GM12892 (cell line): ENCODE results near the gene UPK3A.
A peak's percentile ranks its signal among the peaks of the same experiment; 100 is the strongest.

Experiments used
- DNase-seq: peaks from one replicate; pipeline ENCODE4 v3.0.0; 2011; ENCODE audit not compliant: insufficient read length
- FAIRE-seq: peaks from 2 replicates; lab custom pipeline; 2011; peaks lifted over from hg19 to GRCh38; lab: Jason Lieb, UNC
- POLR2A ChIP-seq: IDR thresholded peaks from 2 replicates; pipeline ENCODE4 v1.6.1; 2011; ENCODE audit warnings: low read depth, low read length, control low read depth
- POLR2AphosphoS5 ChIP-seq: IDR thresholded peaks from 2 replicates; pipeline ENCODE4 v1.6.1; 2011; ENCODE audit warnings: low read depth, low read length, control low read depth
- TAF1 ChIP-seq: IDR thresholded peaks from 2 replicates; pipeline ENCODE4 v1.6.1; 2011; ENCODE audit warnings: low read depth, mild to moderate bottlenecking, control low read depth, low read length, borderline replicate concordance

UPK3A gene

GRCh38 chr22:45261407-45262088 is 23.2 kb upstream of the UPK3A start:
- TF ChIP-seq TAF1 (no peak), POLR2AphosphoS5 (no peak), POLR2A (no peak)
- DNase-seq (no peak), FAIRE-seq (no peak)

- FAIRE-seq = no peak
- no peak for TF ChIP-seq TAF1
- TF ChIP-seq POLR2AphosphoS5 = no peak
- TF ChIP-seq POLR2A = no peak
- no peak for DNase-seq
Observed at GRCh38 chr22:45262195-45262930, 22.4 kb upstream of the UPK3A start.

- FAIRE-seq = no peak
- DNase-seq = no peak
- TF ChIP-seq POLR2A (no peak), TAF1 (no peak), POLR2AphosphoS5 (no peak)
Observed at GRCh38 chr22:45262931-45263462, 21.8 kb upstream of the UPK3A start.

GRCh38 chr22:45263463-45264269 is 21.1 kb upstream of the UPK3A start:
- no peak for TF ChIP-seq POLR2A
- TF ChIP-seq TAF1 = no peak
- TF ChIP-seq POLR2AphosphoS5 = no peak
- peak; percentile 97 for FAIRE-seq
- peak; percentile 73 for DNase-seq

GRCh38 chr22:45265535-45265934 is 19.2 kb upstream of the UPK3A start:
- DNase-seq (no peak), FAIRE-seq (no peak)
- no peak for TF ChIP-seq TAF1

GRCh38 chr22:45268167-45268957 is 16.4 kb upstream of the UPK3A start:
- DNase-seq = no peak
- no peak for TF ChIP-seq TAF1
- TF ChIP-seq POLR2A = no peak
- no peak for TF ChIP-seq POLR2AphosphoS5
- FAIRE-seq = no peak

- DNase-seq (peak; percentile 75), FAIRE-seq (peak; percentile 73)
- TF ChIP-seq TAF1 = no peak
Observed at GRCh38 chr22:45268958-45269844, 15.5 kb upstream of the UPK3A start.

- DNase-seq = no peak
- FAIRE-seq = no peak
- no peak for TF ChIP-seq POLR2A
- TF ChIP-seq TAF1 = no peak
- TF ChIP-seq POLR2AphosphoS5 = no peak
Observed at GRCh38 chr22:45270095-45271020, 14.4 kb upstream of the UPK3A start.

GRCh38 chr22:45271667-45272201 is 13.0 kb upstream of the UPK3A start:
- FAIRE-seq (no peak), DNase-seq (no peak)
- TF ChIP-seq POLR2A (no peak), POLR2AphosphoS5 (no peak), TAF1 (no peak)

GRCh38 chr22:45272498-45272897 is 12.3 kb upstream of the UPK3A start:
- DNase-seq = no peak
- FAIRE-seq = no peak

More at GRCh38 chr22:45272498-45272897, 12.3 kb upstream of the UPK3A start:
- TF ChIP-seq POLR2AphosphoS5 (no peak), POLR2A (no peak), TAF1 (no peak)
